ENCODE results near the gene ERVW-1. TPM values are rescaled to one million over a fixed set of nuclear protein-coding genes. Genes with fewer than 3 reads are reported as not detected.

ERVW-1 gene
- polyA plus RNA-seq, 1 donor (not counting 4 experiments of a cell fraction or from before 2014, with no cell fraction given) = not detected

DNA sequence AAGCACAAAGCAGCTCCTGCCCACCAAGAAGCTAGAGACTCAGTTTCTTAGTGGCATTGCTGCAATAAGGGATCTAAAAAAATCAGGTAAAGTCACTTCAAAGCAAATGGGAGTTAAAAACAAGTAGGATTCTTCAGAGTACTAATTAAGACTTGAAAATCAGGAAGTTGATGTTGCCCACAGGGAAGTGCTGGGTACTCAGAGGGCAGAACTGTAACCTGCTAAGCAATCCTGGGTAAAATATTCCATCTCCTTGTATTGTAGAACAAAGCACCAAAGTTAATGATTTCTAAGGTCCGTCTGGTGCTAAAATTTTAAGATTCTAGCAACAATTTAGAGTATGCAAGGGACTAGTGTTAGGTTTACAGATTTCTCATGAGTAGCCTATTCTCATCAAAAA lies 42.3 kb upstream of the ERVW-1 start:
- FAIRE-seq (no peak), DNase-seq (ENCODE audit: low read depth, low spot score) (no peak)
- Histone ChIP-seq H3K27ac (ENCODE audit: control insufficient read depth, insufficient read depth, low read length) (no peak overlapping the region), H3K9me3 (ENCODE audit: control insufficient read depth, low read depth, low read length) (no peaks in the 10 kb centered on the region), H3K36me3 (ENCODE audit: control insufficient read depth in 2 of 2, extremely low read depth in 1 of 2, insufficient read depth in 2 of 2, low read length in 2 of 2) (peaks cover 0 to 2% of the 10 kb centered on the region in 2 experiments), H3K4me1 (ENCODE audit: control insufficient read depth, extremely low read depth, insufficient read depth, low read length) (peaks cover 3% of the 10 kb centered on the region), H4K20me1 (ENCODE audit: control insufficient read depth, extremely low read depth, insufficient read depth, low read length) (no peaks in the 10 kb centered on the region), H3K4me2 (ENCODE audit: control insufficient read depth, extremely low read depth, insufficient read depth, low read depth, low read length) (no peak overlapping the region), H3K4me3 (ENCODE audit: control insufficient read depth in 2 of 3, extremely low read depth in 1 of 3, insufficient read depth in 2 of 3, low read depth in 1 of 3, low read length in 3 of 3) (no peak overlapping the region), H3K27me3 (ENCODE audit: control insufficient read depth, extremely low read depth, insufficient read depth, low read length) (no peaks in the 10 kb centered on the region), H3K79me2 (ENCODE audit: control insufficient read depth, insufficient read depth, low read length) (peaks cover under 1% of the 10 kb centered on the region), H2AFZ (ENCODE audit: control insufficient read depth, low read length) (no peak overlapping the region), H3K9me1 (ENCODE audit: control insufficient read depth, extremely low read depth, insufficient read depth, low read length) (no peaks in the 10 kb centered on the region), H3K9ac (ENCODE audit: control insufficient read depth, extremely low read depth, insufficient read depth, low read length) (no peak overlapping the region)
- dilution Hi-C loops (cut with MboI; ENCODE audit: extremely low pct_ligation_motif_present, low sequenced_read_pairs) = no loop called here
- no peak for TF ChIP-seq EZH2 (IDR thresholded peaks at IDR 0.05; ENCODE audit: low read length)
- TF ChIP-seq, protein P1, sequence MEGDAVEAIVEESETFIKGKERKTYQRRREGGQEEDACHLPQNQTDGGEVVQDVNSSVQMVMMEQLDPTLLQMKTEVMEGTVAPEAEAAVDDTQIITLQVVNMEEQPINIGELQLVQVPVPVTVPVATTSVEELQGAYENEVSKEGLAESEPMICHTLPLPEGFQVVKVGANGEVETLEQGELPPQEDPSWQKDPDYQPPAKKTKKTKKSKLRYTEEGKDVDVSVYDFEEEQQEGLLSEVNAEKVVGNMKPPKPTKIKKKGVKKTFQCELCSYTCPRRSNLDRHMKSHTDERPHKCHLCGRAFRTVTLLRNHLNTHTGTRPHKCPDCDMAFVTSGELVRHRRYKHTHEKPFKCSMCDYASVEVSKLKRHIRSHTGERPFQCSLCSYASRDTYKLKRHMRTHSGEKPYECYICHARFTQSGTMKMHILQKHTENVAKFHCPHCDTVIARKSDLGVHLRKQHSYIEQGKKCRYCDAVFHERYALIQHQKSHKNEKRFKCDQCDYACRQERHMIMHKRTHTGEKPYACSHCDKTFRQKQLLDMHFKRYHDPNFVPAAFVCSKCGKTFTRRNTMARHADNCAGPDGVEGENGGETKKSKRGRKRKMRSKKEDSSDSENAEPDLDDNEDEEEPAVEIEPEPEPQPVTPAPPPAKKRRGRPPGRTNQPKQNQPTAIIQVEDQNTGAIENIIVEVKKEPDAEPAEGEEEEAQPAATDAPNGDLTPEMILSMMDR (optimal IDR thresholded peaks at IDR 0.05 in 1 of 3, IDR thresholded peaks at IDR 0.05 in 1 of 3, conservative IDR thresholded peaks at IDR 0.05 in 1 of 3; ENCODE audit: extremely low read depth in 1 of 3, insufficient read depth in 2 of 3, low read length in 3 of 3) = no peak

DNA sequence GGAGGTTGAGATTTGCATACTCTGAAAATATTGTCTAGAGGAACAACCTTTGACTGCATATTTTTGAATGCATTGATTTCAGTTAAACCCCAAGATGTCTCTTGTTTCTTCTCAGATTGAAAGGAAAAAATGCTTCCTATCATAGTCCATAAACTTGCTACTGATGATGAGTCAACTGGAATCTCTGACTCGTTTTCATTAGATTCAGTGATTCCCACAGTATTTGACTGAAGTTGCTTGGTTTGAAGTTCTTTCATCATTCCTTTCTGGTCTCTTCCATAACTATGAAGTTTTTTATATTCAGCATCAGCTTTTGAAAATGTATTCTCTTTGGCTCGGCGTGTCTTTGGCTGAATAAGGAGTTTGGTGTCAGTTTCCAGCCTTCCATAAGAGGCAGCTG lies 39.9 kb upstream of the ERVW-1 start:
- no peaks in the 10 kb centered on the region for H4K20me1 ChIP-seq (ENCODE audit: control insufficient read depth, extremely low read depth, insufficient read depth, low read length)
- no peak overlapping the region for H3K27ac ChIP-seq (ENCODE audit: control insufficient read depth, insufficient read depth, low read length)
- no peak overlapping the region for H3K4me2 ChIP-seq (ENCODE audit: control insufficient read depth, extremely low read depth, insufficient read depth, low read depth, low read length)
- no peak for DNase-seq (ENCODE audit: low read depth, low spot score)
- H3K9me3 ChIP-seq (ENCODE audit: control insufficient read depth, low read depth, low read length) = no peaks in the 10 kb centered on the region
- H3K9me1 ChIP-seq (ENCODE audit: control insufficient read depth, extremely low read depth, insufficient read depth, low read length) = no peaks in the 10 kb centered on the region
- H2AFZ ChIP-seq (ENCODE audit: control insufficient read depth, low read length) = no peak overlapping the region
- TF ChIP-seq, protein P1 (optimal IDR thresholded peaks at IDR 0.05 in 1 of 3, IDR thresholded peaks at IDR 0.05 in 1 of 3, conservative IDR thresholded peaks at IDR 0.05 in 1 of 3; ENCODE audit: extremely low read depth in 1 of 3, insufficient read depth in 2 of 3, low read length in 3 of 3) = no peak
- TF ChIP-seq EZH2 (IDR thresholded peaks at IDR 0.05; ENCODE audit: low read length) = no peak
- peaks cover 0 to 2% of the 10 kb centered on the region in 2 experiments for H3K36me3 ChIP-seq (ENCODE audit: control insufficient read depth in 2 of 2, extremely low read depth in 1 of 2, insufficient read depth in 2 of 2, low read length in 2 of 2)
- peak; percentile 17 for FAIRE-seq
- H3K9ac ChIP-seq (ENCODE audit: control insufficient read depth, extremely low read depth, insufficient read depth, low read length) = no peak overlapping the region
- H3K79me2 ChIP-seq (ENCODE audit: control insufficient read depth, insufficient read depth, low read length) = no peaks in the 10 kb centered on the region
- H3K4me1 ChIP-seq (ENCODE audit: control insufficient read depth, extremely low read depth, insufficient read depth, low read length) = peaks cover 3% of the 10 kb centered on the region
- no peak overlapping the region for H3K4me3 ChIP-seq (ENCODE audit: control insufficient read depth in 2 of 3, extremely low read depth in 1 of 3, insufficient read depth in 2 of 3, low read depth in 1 of 3, low read length in 3 of 3)
- no peaks in the 10 kb centered on the region for H3K27me3 ChIP-seq (ENCODE audit: control insufficient read depth, extremely low read depth, insufficient read depth, low read length)
- dilution Hi-C loops (cut with MboI; ENCODE audit: extremely low pct_ligation_motif_present, low sequenced_read_pairs) = no loop called here

Data from keratinocyte (primary cell).